ENCODE results near the gene TMEM63B.
A peak's percentile ranks its signal among the peaks of the same experiment; 100 is the strongest.
"Not testable (repeated sequence)": the region's sequence is repeated elsewhere in the genome, so short reads cannot be mapped to it uniquely, and the experiment has no call there.

Gene TMEM63B

DNA sequence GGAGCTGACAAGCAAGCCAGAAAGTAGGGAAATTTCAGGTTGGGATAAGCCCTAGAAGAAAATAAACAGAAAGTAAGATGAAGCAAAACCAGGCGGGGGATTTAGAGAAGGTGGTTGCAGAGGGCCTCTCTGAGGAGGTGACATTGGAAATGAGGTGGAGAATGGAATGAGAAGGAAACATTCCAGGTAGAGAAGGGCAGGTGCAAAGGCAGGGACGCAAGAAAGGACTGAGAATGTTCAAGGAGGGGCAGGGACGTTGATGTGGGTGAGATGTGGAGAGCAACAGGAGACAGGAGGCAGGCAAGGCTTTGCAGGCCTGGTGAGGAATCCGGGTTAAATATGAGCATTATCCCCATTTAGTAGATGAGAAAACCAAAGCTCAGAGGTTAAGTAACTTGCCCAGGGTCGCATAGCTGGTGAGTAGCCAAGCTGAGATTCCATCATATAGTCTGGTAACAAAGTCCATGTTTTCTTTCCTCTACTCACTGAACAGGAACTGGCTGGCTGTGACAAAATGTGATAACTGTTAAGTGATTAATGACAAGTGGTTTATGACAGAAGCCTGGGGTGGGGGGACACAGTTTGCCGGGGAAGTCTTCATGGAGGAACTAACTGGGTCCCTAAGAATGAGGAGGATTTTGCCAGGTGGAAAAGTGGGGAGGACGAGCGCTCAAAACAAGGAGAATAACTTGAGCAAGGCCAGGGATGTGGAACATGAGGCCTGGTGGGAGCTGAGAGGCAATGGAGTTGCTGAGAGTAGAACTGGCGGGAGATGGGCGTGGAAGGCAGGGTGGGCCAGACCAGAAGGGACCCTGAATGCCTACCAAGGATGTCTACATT is 32.7 kb upstream of the TMEM63B start:
- no peak for DNase-seq (ENCODE audit: low spot score)

DNA sequence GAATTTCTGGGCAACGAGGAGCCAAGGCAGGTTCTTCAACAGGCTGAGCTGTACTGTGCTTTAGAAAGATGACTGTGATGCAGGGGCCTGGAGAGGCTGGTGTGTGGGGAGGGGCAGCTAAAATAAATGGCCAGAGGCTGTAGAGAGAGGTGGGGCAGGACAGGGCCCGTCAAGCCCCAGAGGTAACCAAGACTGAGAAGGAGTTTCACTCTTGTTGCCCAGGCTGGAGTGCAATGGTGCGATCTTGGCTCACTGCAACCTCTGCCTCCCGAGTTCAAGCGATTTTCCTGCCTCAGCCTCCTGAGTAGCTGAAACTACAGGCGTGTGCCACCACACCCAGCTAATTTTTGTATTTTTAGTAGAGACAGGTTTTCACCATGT is 32.1 kb upstream of the TMEM63B start:
- not testable (repeated sequence) for DNase-seq (ENCODE audit: low spot score)

DNA sequence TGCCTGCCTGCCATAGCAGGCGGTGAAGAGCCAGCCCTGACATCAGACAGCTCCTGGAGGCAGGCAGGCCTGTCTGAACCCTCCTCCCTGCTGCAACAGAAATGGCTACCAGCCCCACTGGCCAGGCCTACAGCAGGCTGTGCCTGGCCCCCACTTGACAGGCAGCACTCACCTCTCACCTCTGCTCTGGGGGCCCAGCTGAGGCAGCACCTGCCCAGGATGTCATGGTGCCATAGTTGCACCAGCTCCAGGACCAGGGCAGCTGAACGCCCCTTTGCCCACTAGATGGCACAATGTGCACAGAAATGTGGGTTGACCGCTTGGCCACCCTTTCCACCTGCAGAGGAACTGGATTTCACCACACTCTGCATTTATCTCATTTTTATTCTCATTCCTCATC is 30.7 kb upstream of the TMEM63B start:
- DNase-seq (ENCODE audit: low spot score) = peak; percentile 88

DNA sequence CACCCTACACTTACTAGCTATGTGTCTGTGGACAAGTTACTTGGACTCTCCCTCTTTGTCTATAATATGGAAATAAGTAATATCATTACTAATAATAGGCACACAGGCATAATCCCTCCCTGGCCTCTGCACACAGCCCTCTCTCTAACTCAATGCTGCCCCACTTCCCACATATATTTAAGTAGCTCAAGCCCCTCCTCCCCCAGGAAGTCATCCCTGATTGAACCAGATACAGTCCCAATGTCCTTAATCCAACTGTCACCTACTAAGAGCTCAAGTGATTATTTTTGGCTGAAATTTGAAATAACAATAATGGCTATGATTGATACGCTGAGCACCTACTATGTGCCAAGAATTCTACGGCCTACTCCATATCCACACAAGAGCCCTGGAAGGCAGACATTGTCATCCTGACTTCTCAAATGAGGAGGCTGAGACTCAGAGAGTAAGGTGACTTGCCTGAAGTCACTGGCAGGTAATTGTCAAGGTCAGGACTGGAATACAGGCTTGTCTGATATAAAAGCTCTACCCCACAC is 29.5 kb upstream of the TMEM63B start:
- DNase-seq (ENCODE audit: low spot score) = no peak

DNA sequence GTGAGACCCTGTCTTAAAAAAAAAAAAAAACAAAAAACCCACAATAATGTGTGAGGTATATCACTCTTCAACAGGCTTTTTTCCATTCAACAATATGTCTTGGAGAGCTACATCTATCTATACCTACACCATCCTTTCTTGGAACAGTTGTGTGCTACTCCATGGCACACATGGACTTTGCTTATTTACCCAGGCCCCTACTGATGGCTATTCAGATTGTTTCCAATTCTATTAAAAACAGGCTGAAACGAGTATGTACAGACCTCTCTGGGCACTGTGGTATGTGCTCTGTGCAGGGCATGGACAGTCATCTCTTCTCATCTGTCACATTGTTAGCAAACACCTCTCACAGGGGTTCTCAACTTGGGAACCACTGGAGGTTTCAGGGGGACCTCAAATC is 28.2 kb upstream of the TMEM63B start:
- DNase-seq (ENCODE audit: low spot score) = no peak

DNA sequence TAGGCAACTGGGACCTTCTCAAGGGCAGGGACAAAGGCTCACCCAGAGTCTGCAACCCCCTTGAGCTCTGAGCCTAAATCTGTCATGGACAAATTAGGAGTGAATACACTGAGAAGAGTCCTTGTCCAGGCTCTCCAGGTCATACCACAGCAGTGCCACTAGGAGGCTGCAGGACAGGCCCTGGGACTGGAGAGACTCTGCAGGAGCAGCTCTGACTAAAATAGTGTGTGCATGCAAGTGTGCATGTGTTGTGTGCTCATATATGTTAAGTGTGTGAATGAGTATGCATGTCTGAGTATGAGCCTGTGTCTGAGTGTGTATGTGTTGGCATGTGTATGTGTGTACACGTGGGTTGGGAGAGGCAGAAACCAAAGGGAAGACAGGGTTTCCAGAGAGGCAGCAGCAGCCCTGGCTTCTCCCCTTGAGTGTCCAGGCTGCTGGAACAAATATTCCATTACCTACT is 27.2 kb upstream of the TMEM63B start:
- DNase-seq (ENCODE audit: low spot score) = peak; percentile 58

DNA sequence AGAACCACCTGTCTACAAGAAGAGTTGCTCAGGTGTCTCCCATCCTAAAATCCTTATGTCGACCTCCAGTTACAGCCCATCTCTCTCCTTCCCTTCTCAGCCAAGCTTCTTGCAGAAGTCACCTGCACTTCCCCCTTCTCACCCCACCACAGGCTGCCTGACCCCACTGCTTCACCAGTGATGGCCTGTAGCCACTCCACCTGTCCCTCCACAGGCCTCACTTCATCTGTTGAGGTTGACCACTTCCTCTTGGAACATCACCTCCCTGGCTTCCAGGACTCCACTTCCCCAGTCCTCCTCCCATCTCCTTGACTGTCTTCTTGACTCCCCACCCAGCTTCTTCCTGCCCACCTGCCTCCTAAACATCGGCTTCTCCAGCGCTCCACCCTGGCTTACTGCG is 25.5 kb upstream of the TMEM63B start:
- DNase-seq (ENCODE audit: low spot score) = no peak

DNA sequence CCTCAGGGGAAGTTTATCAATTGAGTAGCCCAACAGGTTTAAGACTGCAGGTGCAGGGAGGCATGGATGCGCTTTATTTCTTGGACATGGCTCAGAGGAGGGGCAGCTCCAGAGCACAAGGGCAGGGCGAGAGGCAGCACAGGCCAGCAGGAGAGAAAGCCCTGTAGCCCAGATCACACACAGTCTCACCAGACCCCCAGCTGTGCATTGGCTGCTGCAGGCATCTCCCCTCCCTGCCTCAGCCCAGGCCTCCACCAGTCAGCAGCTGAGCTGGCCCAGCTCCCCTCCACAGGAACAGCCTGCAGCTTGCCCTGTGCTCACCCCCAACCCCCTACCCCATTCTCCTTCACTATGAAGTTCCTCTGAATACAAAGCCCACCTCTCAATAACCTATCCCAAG is 24.8 kb upstream of the TMEM63B start:
- DNase-seq (ENCODE audit: low spot score) = no peak

DNA sequence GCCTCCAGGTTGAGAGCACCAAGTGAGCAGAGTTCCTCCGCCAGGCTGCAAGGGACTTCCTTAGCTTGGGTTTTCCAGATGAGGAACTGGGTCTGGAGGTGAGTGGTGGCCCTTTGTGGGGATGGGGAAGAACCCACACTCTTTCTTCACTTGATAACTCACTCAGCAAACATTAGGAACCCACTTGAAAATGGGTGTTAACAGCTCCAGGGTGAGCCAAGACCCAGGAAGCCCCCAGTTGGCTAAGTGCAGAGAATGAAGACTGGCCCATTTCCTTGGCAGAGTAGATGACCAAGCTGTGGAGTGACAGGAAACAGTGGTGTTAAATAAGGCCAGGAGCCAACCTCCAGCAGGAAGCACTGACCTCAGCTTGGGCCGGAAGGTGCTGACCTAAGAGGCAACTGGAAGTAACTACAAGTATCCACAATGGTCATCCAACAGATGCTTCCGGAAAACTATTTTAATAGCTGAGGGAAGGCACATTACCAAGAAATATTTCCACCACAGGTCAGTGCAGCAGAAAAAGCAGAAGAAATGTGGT is 22.8 kb upstream of the TMEM63B start:
- no peak for DNase-seq (ENCODE audit: low spot score)

DNA sequence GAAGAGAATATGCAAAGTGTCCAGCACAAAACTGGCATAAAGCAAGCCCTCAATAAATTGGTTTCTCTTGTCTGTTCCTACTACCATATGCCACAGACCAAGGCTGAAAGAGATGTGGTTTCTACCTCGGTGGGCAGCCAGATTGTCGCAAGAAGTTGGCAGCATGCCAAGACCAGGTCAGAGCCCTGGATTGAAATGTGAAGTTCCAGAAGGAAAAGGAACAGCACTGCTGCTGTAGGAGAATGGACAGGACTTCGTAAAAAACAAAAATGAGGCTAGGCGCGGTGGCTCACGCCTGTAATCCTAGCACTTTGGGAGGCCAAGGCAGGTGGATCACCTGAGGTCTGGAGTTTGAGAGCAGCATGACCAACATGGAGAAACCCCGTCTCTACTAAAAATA is 22.2 kb upstream of the TMEM63B start:
- DNase-seq (ENCODE audit: low spot score) = no peak

DNA sequence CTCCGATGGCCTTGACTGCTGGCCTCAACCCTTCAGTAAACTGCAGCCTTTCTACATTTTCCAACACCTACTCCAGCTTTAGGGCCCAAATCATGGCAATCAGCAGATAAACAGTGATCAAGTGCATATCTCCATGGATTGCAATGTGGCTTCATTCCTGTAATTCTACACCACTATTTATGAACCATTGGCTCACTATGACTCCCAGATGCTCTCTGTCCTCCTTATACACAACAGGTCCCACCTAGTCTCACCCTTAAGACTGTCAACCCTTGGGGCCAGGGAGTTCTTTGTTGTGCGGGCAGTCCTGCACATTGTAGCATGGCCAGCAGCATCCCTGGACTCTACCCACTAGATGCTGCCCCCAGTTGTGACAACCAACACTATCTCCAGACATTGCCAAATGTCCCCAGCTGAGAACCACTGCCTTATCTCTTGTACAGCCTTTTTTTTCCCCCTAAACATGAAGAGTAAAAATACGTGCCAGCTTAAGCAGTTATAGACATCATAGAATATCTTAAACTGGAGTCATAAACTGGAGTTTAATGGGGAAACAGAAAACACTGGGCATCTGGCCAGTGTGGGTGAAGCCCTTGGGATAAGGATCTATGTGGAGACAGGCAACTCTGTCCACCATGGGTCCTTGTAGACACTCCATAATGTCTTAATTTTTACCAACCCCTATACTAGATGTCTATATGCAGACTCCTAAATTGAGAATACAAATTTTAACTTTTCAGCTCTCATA is 21.2 kb upstream of the TMEM63B start:
- DNase-seq (ENCODE audit: low spot score) = no peak

DNA sequence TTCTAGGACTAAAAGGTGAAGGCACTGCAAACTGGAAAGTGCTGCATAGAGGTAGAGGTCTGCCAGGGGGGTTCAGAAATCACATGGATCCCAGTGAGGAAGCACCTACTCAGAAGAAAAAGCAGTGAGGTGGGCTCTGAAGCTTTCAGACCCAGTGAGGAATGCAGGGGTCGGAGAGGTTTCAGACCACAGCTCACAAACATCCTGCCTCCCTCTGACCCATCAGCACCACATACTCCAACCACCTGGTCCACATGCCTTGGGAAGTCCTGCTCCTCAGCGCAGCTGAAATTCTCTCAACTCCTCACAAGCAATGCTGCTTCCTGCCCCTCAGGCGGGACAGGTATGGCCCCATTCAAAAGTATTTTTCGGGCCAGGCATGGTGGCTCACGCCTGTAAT is 20.3 kb upstream of the TMEM63B start:
- no peak for DNase-seq (ENCODE audit: low spot score)

DNA sequence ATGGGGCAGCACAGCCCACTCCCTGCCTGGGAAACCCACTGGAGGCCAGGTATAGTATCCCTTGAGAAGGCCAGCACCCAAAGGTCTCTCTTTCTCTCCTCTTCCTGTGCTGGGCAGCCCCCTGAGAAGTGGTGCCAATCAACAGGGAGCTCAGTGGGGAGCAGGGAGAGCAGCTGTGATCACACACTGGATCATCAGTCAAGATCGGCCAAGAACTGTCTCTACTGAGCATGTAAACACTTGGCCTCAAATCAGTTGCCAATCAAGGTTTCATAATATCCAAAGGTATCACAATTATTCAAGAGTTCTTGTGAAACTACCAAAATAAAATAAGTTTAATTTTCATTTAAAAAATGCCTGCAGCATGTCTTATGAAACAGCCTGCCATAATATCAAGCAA is 18.9 kb upstream of the TMEM63B start:
- DNase-seq (ENCODE audit: low spot score) = no peak

DNA sequence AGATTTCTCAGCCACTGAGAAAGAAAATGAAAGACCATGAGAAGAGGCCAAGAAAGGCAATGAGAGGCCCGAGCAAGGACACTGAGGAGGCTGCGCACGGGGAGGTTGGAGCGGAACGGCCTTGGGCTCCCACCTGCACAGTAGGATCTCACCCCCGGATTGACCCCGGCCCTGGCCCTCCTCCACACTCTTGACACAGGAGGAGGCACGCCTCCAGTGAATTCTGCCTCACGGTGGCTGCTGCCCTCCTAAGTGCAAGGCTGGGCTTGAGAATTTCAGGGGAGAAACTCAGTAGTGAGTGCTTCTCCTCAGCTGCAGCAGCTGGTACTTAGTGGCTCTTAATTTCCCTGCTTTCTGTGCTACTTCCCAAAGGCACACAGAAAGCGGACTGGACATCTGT is 18.1 kb upstream of the TMEM63B start:
- no peak for DNase-seq (ENCODE audit: low spot score)

DNA sequence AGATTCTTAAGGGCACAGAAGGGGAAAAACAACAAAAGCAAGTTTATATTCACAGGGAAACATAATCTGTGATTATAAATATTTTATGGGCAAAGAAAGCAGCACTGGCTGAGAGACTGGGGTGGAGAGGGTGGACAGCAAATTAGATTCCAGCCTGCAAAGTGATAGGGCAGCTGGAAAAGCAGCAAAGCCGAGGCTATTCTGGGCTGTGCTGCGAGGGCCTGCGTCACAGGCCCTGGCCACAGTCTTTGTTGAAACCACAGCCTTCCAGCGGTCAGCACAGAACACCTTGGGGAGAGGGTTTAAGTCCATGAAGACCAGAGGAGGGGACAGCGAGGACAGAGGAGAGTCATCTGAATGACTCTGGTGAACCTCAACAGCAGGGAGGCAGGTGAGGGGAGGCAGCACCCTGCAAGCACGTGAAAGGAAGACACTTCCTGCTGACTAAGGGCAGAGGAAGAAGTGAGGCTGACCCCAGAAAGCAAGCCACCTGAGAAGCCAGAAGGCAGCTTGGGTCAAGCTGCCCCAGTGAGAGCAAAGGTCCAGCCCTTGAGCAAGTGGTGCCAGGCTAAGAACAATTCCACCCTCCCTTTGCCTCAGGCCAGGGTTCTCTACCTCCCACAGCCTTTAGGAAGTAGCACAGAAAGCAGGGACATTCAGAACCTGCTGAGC is 17.2 kb upstream of the TMEM63B start:
- DNase-seq (ENCODE audit: low spot score) = no peak

DNA sequence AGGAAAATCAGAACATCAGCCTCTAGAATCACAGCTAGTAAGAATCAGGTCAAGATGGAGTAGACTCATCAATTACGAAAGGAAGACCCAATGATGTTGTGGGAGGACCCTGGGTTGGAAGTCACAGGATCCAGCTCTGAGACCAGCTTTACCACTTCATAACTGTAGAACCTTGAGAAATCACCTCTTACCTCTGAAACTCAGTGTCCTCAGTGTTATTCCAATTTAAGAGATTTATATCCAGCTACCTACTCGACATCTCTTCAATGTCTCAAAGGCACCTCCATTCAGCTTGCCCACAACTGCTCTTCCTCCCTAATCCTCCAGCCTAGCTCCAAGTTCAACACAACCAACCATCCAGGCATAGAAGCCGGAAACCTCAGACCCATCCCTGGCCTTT is 16.4 kb upstream of the TMEM63B start:
- no peak for DNase-seq (ENCODE audit: low spot score)

DNA sequence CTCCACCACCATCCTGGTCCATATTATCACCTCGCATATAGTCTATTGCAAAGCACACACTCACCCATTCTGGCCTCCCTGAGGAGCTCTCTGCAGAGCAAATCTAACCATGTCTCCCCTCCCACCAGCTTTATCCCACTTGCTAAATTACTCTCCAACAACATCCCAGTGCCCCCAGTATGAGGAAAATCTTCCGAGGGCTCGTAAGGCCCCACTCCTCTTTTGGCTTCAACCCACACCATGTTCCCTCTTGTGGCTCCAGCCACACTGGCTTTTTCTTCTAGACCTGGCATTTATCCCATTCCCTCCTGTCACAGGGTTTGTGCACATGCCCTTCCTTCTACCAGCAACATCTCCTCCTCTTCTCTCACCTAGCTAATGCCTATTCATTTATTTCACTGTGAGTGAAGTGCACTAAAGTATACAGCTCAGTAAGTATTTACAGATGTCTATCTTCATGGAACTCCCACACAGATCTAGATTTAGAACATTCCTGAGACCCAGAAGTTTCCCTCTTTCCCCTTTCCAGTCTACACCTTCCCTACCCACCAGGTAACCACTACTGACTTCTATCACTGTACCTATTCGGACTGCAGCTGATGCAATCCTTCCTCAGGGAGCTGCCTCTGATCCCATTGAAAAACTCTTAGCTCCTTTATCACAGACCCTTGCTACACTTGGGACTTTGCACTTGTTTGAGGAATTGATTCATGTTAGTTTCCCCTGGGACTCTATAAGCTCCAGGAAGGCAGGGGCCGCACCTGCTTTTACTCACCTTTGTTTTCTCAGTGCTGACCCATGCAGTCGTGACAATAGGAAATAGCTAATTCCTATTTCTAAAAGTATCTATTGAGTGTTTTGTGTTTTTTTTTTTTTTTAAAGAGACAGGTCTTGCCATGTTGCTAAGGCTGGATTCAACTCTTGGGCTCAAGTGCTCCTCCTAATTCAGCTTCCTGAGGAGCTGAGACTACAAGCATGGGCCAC is 15.6 kb upstream of the TMEM63B start:
- no peak for DNase-seq (ENCODE audit: low spot score)

DNA sequence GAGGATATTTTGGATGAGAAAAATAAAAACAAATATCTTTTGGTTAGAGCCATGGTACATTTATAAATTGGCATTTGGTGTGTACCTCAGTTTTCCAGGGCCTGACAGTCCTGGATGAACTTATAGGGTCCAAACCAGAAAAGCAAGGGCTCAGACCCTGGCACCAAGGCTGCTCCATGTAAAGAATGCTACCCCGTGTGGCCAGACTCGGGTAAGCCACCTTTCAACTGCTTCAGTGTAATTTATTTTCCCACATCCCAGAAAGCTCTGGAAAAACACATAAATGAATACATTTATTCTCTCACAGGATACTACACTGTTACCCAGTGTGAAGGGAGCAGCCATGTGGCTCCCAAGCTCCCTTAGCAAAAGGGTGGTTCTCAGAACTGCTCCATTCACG is 13.9 kb upstream of the TMEM63B start:
- no peak for DNase-seq (ENCODE audit: low spot score)

DNA sequence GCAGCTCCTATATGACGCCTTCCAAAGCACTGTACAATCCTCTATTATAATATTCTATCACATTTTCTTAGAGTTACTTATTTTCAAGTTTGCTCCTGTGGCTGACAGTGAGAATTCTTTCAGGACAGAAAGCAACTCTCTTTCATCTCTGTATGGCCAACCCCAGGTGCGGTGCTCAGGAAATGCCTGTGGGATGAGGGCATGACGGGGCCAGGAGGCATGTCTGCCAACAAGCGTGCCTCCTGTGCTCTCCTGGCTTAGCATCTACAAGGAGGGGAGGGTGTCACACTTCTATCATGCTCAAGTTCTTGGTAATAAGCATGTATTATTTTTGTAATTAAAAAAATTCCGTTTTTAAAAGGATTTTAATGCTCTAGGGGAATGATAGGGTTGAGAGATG is 11.5 kb upstream of the TMEM63B start:
- DNase-seq (ENCODE audit: low spot score) = no peak

DNA sequence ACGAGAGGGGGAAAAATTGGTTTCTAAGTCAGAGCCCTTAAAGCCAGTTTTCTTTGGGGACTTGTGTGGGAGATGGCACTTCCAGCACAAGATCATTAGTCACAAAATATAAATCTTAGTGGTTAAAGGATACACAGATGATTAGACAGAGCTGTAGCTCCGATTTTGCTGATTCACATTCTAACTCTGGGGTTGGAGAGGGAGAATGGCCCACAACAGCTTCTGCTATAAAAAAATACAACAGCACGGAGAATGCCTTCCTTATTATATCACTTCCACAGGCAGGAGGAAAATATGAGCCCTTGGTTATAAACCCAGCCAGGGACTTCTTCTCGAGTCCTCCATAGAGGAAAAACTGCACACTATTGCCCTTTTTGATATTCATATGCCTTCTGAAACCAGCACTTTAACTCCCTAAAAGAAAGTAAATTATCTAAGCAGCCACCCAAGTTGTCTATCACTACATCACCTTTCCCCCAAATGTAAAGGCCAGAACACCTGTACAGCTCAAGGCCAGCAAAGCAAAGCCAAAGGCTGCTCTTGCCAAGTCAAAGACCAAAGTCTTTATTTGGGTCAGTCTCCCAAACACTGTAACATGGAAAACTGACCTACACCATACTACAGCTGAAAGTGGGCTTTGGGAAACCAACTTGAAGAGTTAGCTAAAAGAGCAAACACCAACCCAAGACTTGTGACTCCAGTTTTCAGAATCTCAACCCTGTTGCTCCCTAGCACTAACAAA is 10.5 kb upstream of the TMEM63B start:
- no peak for DNase-seq (ENCODE audit: low spot score)

All from hematopoietic multipotent progenitor cell treated with erythropoietin and hydrocortisone succinate and interleukin-3 and kit ligand, for 15 days (in vitro differentiated cells).